Astrocyte (in vitro differentiated cells and primary cell): ENCODE measurements around the gene POLR1G. TPM values are rescaled to one million over a fixed set of nuclear protein-coding genes. Genes with fewer than 3 reads are reported as not detected.

Source experiments
- DNase-seq: peaks from one replicate; pipeline ENCODE4 v3.0.0-alpha.2; 2010; ENCODE audit warnings: low read depth
- FAIRE-seq: peaks from 2 replicates; lab custom pipeline; 2011; peaks lifted over from hg19 to GRCh38; lab: Jason Lieb, UNC
- H2AFZ ChIP-seq: 2 replicates; pipeline ENCODE4 v1.6.0; 2012; ENCODE audit warnings: low read depth, low read length, inconsistent platforms
- H3K27ac ChIP-seq: 2 replicates; pipeline ENCODE4 v1.5.1; 2011; ENCODE audit warnings: low read depth, low read length, inconsistent platforms
- H3K27me3 ChIP-seq: 2 replicates; pipeline ENCODE4 v1.6.0; 2011; ENCODE audit warnings: low read length, inconsistent platforms; ENCODE audit not compliant: insufficient read depth
- H3K36me3 ChIP-seq: 2 replicates; pipeline ENCODE4 v1.5.1; 2011; ENCODE audit warnings: low read length, inconsistent platforms; ENCODE audit not compliant: insufficient read depth
- H3K4me1 ChIP-seq: 2 replicates; pipeline ENCODE4 v1.5.1; 2011; ENCODE audit warnings: low read length, inconsistent platforms; ENCODE audit not compliant: insufficient read depth
- H3K4me2 ChIP-seq: 2 replicates; pipeline ENCODE4 v1.6.0; 2012; ENCODE audit warnings: low read length, inconsistent platforms
- H3K4me3 ChIP-seq: 2 replicates; pipeline ENCODE4 v1.5.1; 2011; ENCODE audit warnings: low read depth, mild to moderate bottlenecking, low read length, inconsistent platforms; ENCODE audit not compliant: insufficient read depth
- H3K79me2 ChIP-seq: 2 replicates; pipeline ENCODE4 v1.6.0; 2012; ENCODE audit warnings: mild to moderate bottlenecking, low read length, inconsistent platforms; ENCODE audit not compliant: insufficient read depth
- H3K9ac ChIP-seq: 2 replicates; pipeline ENCODE4 v1.6.0; 2012; ENCODE audit warnings: mild to moderate bottlenecking, low read length, inconsistent platforms
- H3K9me3 ChIP-seq: 2 replicates; pipeline ENCODE4 v1.5.1; 2012; ENCODE audit warnings: low read depth, mild to moderate bottlenecking, low read length, inconsistent platforms; ENCODE audit not compliant: insufficient read depth
- H4K20me1 ChIP-seq: 2 replicates; pipeline ENCODE4 v1.6.0; 2012; ENCODE audit warnings: low read length, inconsistent platforms; ENCODE audit not compliant: insufficient read depth
- H3K27ac Mint-ChIP-seq: one replicate; pipeline ENCODE4 v1.8.0; 2021; ENCODE audit warnings: mild to moderate bottlenecking, mixed read lengths; ENCODE audit not compliant: unreplicated experiment
- H3K27me3 Mint-ChIP-seq: one replicate; pipeline ENCODE4 v1.8.0; 2021; ENCODE audit warnings: low read depth, mixed read lengths; ENCODE audit not compliant: unreplicated experiment
- H3K36me3 Mint-ChIP-seq: one replicate; pipeline ENCODE4 v1.8.0; 2021; ENCODE audit warnings: low read depth, mixed read lengths; ENCODE audit not compliant: unreplicated experiment
- H3K4me1 Mint-ChIP-seq: one replicate; pipeline ENCODE4 v1.8.0; 2021; ENCODE audit warnings: low read depth, mixed read lengths; ENCODE audit not compliant: unreplicated experiment
- H3K4me3 Mint-ChIP-seq: one replicate; pipeline ENCODE4 v1.8.0; 2021; ENCODE audit warnings: mild to moderate bottlenecking, moderate library complexity, mixed read lengths; ENCODE audit not compliant: unreplicated experiment
- H3K9me3 Mint-ChIP-seq: one replicate; pipeline ENCODE4 v1.8.0; 2021; ENCODE audit warnings: mild to moderate bottlenecking, mixed read lengths; ENCODE audit not compliant: unreplicated experiment
- CTCF ChIP-seq: IDR thresholded peaks from 2 replicates; pipeline ENCODE4 v1.5.1; 2011; ENCODE audit warnings: low read depth, mild to moderate bottlenecking, inconsistent platforms, low read length, moderate library complexity; ENCODE audit not compliant: insufficient read depth
- EZH2 ChIP-seq: IDR thresholded peaks from 2 replicates; pipeline ENCODE4 v1.6.1; 2012; ENCODE audit warnings: mild to moderate bottlenecking, low read length, inconsistent platforms; ENCODE audit not compliant: insufficient read depth
- total RNA-seq: library from RNA; stranded (reverse); gene quantifications from 2 replicates; pipeline ENCODE4 v1.2.1, GENCODE V29; 2021

POLR1G gene
- total RNA-seq, 1 donor from 2014 or later = 12.8 TPM

- no peak overlapping the region for H3K27ac ChIP-seq
- H3K4me1 ChIP-seq = peaks cover 24% of the 10 kb centered on the region
- Mint-ChIP-seq H3K27ac (no peak overlapping the region), H3K4me3 (no peak overlapping the region), H3K36me3 (peaks cover 18% of the 10 kb centered on the region), H3K9me3 (no peaks in the 10 kb centered on the region), H3K27me3 (no peaks in the 10 kb centered on the region), H3K4me1 (peaks cover 5% of the 10 kb centered on the region)
- H3K9ac ChIP-seq = no peak overlapping the region
- H3K4me3 ChIP-seq = no peak overlapping the region
- peaks cover 13% of the 10 kb centered on the region for H3K36me3 ChIP-seq
- no peak overlapping the region for H2AFZ ChIP-seq
- no peaks in the 10 kb centered on the region for H3K9me3 ChIP-seq
- TF ChIP-seq EZH2 (no peak), CTCF (no peak)
- FAIRE-seq = no peak
- no peak overlapping the region for H3K4me2 ChIP-seq
- H3K79me2 ChIP-seq = peaks cover 26% of the 10 kb centered on the region
- H3K27me3 ChIP-seq = no peaks in the 10 kb centered on the region
- peaks cover 9% of the 10 kb centered on the region for H4K20me1 ChIP-seq
- no peak for DNase-seq
Observed at GRCh38 chr19:45419895-45420294, 13.5 kb downstream of the POLR1G start.

- no peaks in the 10 kb centered on the region for H3K9me3 Mint-ChIP-seq
- H3K4me3 Mint-ChIP-seq = no peak overlapping the region
- TF ChIP-seq CTCF (no peak), EZH2 (no peak)
- peaks cover 13% of the 10 kb centered on the region for H3K36me3 ChIP-seq
- H3K4me1 ChIP-seq = peaks cover 25% of the 10 kb centered on the region
- DNase-seq (no peak), FAIRE-seq (no peak)
- no peaks in the 10 kb centered on the region for H3K9me3 ChIP-seq
- H3K9ac ChIP-seq = no peak overlapping the region
- H2AFZ ChIP-seq = no peak overlapping the region
- no peak overlapping the region for H3K27ac ChIP-seq
- no peaks in the 10 kb centered on the region for H3K27me3 ChIP-seq
- no peak overlapping the region for H3K4me2 ChIP-seq
- peak overlapping the region; percentile 26 for H3K27ac Mint-ChIP-seq
- H3K79me2 ChIP-seq = peaks cover 26% of the 10 kb centered on the region
- H3K4me3 ChIP-seq = no peak overlapping the region
- peaks cover 18% of the 10 kb centered on the region for H3K36me3 Mint-ChIP-seq
- H3K4me1 Mint-ChIP-seq = peaks cover 5% of the 10 kb centered on the region
- H3K27me3 Mint-ChIP-seq = no peaks in the 10 kb centered on the region
- peaks cover 9% of the 10 kb centered on the region for H4K20me1 ChIP-seq
Observed at GRCh38 chr19:45420356-45420755, 13.9 kb downstream of the POLR1G start.

- H3K27ac Mint-ChIP-seq = no peak overlapping the region
- Histone ChIP-seq H3K27me3 (no peaks in the 10 kb centered on the region), H3K4me2 (no peak overlapping the region)
Observed at GRCh38 chr19:45420871-45421270, 14.4 kb downstream of the POLR1G start.

More at GRCh38 chr19:45420871-45421270, 14.4 kb downstream of the POLR1G start:
- FAIRE-seq = no peak
- H3K4me1 ChIP-seq = peaks cover 29% of the 10 kb centered on the region
- no peak overlapping the region for H3K27ac ChIP-seq
- H4K20me1 ChIP-seq = peaks cover 9% of the 10 kb centered on the region
- H3K36me3 ChIP-seq = peaks cover 13% of the 10 kb centered on the region
- Mint-ChIP-seq H3K4me3 (peak overlapping the region; percentile 64), H3K27me3 (no peaks in the 10 kb centered on the region), H3K4me1 (peaks cover 9% of the 10 kb centered on the region), H3K9me3 (no peaks in the 10 kb centered on the region), H3K36me3 (peaks cover 17% of the 10 kb centered on the region)
- TF ChIP-seq EZH2 (no peak), CTCF (no peak)
- H3K9me3 ChIP-seq = no peaks in the 10 kb centered on the region
- DNase-seq = no peak
- peaks cover 26% of the 10 kb centered on the region for H3K79me2 ChIP-seq
- no peak overlapping the region for H2AFZ ChIP-seq
- no peak overlapping the region for H3K9ac ChIP-seq
- no peak overlapping the region for H3K4me3 ChIP-seq
